Panc1 (cell line): ENCODE data around the gene FAM83C. TPM values are rescaled to one million over a fixed set of nuclear protein-coding genes. Genes with fewer than 3 reads are reported as not detected.
A peak's percentile ranks its signal among the peaks of the same experiment; 100 is the strongest.

Experiments
- ATAC-seq: fragments of 200-7000 bp; cut with Tn5 transposase; 2 replicates; pipeline ENCODE4 v1.9.1; 2020; ENCODE audit warnings: mild to moderate bottlenecking, moderate library complexity
- BruUV-seq: library from RNA; stranded (reverse); fragments of 400-500 nt; replicated peaks from 2 replicates; lab custom pipeline; 2021; lab: Mats Ljungman, UMichigan
- CTCF ChIA-PET: fragments of 300-600 bp; sonication (Branson Sonifier 250); formaldehyde crosslinking; loops from one replicate; lab custom pipeline; 2022; ENCODE audit warnings: antibody characterized with exemption; lab: Charles Lee
- POLR2A ChIA-PET: fragments of 300-600 bp; sonication (Branson Sonifier 250); formaldehyde crosslinking; loops from one replicate; lab custom pipeline; 2022; ENCODE audit warnings: antibody characterized with exemption; lab: Charles Lee
- DNase-seq: peaks from one replicate; pipeline ENCODE4 v3.0.0-alpha.2; 2010; ENCODE audit warnings: low read depth, low spot score
- H3K27ac ChIP-seq: 2 replicates; pipeline ENCODE4 v1.5.1; 2011; ENCODE audit warnings: mild to moderate bottlenecking, low read length, inconsistent platforms
- H3K27me3 ChIP-seq: fragments of 200-500 bp; sonication (Bioruptor generic); 2 replicates; pipeline ENCODE4 v1.6.0; 2014; ENCODE audit warnings: low read length, inconsistent platforms; ENCODE audit not compliant: control insufficient read depth, insufficient read depth
- H3K36me3 ChIP-seq: fragments of 200-500 bp; sonication (Bioruptor generic); 2 replicates; pipeline ENCODE4 v1.5.1; 2014; ENCODE audit warnings: inconsistent platforms, mild to moderate bottlenecking, low read length, moderate library complexity; ENCODE audit not compliant: control insufficient read depth, insufficient read depth
- H3K4me1 ChIP-seq: 2 replicates; pipeline ENCODE4 v1.5.1; 2011; ENCODE audit warnings: inconsistent platforms, mild to moderate bottlenecking, low read length, moderate library complexity; ENCODE audit not compliant: control insufficient read depth, insufficient read depth
- H3K4me3 ChIP-seq, 2 experiments: 2 replicates each; pipeline ENCODE4 v1.5.1; 2011 to 2012; ENCODE audit warnings: low read depth in 2 of 2, low read length in 2 of 2, mild to moderate bottlenecking in 2 of 2, inconsistent platforms in 1 of 2, moderate library complexity in 1 of 2
- H3K9me3 ChIP-seq: fragments of 200-500 bp; sonication (Bioruptor generic); 2 replicates; pipeline ENCODE4 v1.5.1; 2014; ENCODE audit warnings: low read depth, mild to moderate bottlenecking, inconsistent platforms, low read length, moderate library complexity; ENCODE audit not compliant: control insufficient read depth, insufficient read depth
- CTCF ChIP-seq: fragments of 450-650 bp; IDR thresholded peaks from 2 replicates; pipeline ENCODE4 v1.5.1; 2017; ENCODE audit warnings: mild to moderate bottlenecking
- POLR2AphosphoS5 ChIP-seq: IDR thresholded peaks from 2 replicates; pipeline ENCODE4 v1.6.1; 2012; ENCODE audit warnings: mild to moderate bottlenecking, low read depth, low read length, moderate library complexity
- REST ChIP-seq, 2 experiments: IDR thresholded peaks; 2 replicates each; pipeline ENCODE4 v1.6.1; 2011 to 2012; ENCODE audit warnings: low read depth in 2 of 2, control low read depth in 1 of 2, low read length in 1 of 2, mild to moderate bottlenecking in 1 of 2, moderate library complexity in 1 of 2; ENCODE audit not compliant: insufficient read depth in 1 of 2
- SIN3A ChIP-seq: IDR thresholded peaks from 2 replicates; pipeline ENCODE4 v1.6.1; 2012; ENCODE audit warnings: low read depth, mild to moderate bottlenecking, low read length, moderate library complexity, borderline replicate concordance; ENCODE audit not compliant: insufficient read depth
- TCF7L2 ChIP-seq: IDR thresholded peaks from 2 replicates; pipeline ENCODE4 v1.6.1; 2011; ENCODE audit warnings: mild to moderate bottlenecking, low read depth, low read length, inconsistent platforms
- in situ Hi-C: cut with HindIII; loops from 2 replicates; pipeline ENCODE4 v1.10.0; 2016; ENCODE audit warnings: low sequenced_read_pairs, low pct_unique_long_range_greater_than_20kb
- intact Hi-C: fragments of 100-400 bp; cut with micrococcal nuclease; formaldehyde crosslinking; loops from one replicate; pipeline ENCODE4 v1.10.0; 2022; ENCODE audit not compliant: unreplicated experiment
- total RNA-seq: library from RNA; stranded (reverse); gene quantifications from one replicate; pipeline ENCODE4 v1.2.1, GENCODE V29; 2021; ENCODE audit not compliant: unreplicated experiment

The FAM83C gene
- total RNA-seq, 1 experiment from 2014 or later = not detected

GRCh38 chr20:35340436-35340835 lies 48.2 kb upstream of the FAM83C start:
- Histone ChIP-seq H3K36me3 (peaks cover 3% of the 10 kb centered on the region), H3K4me3 (no peak overlapping the region), H3K4me1 (peaks cover 6% of the 10 kb centered on the region; the same call in 1 of the 2 replicates), H3K9me3 (no peaks in the 10 kb centered on the region), H3K27me3 (no peaks in the 10 kb centered on the region), H3K27ac (peak overlapping the region; percentile 12; the same call in 1 of the 2 replicates)
- in situ Hi-C loops (no loop called here), intact Hi-C loops (no loop called here)
- TF ChIP-seq REST (IDR thresholded peaks at IDR 0.05; ENCODE audit: insufficient read depth in 1 of 2, low read depth in 2 of 2, low read length in 1 of 2) = no peak
- no peak; the same call in 1 of the 2 replicates for TF ChIP-seq POLR2AphosphoS5
- no peak for TF ChIP-seq SIN3A
- no peak for TF ChIP-seq CTCF
- ChIA-PET POLR2A (no interaction called here), CTCF (no interaction called here)
- DNase-seq = no peak
- no TSS peak for BruUV-seq
- ATAC-seq = no peak

GRCh38 chr20:35339636-35340035 lies 47.4 kb upstream of the FAM83C start:
- CTCF ChIA-PET = no interaction called here
- H3K27ac ChIP-seq = no peak overlapping the region
- POLR2A ChIA-PET = no interaction called here
- H3K36me3 ChIP-seq = peaks cover 3% of the 10 kb centered on the region; the same call in 1 of the 2 replicates
- TF ChIP-seq POLR2AphosphoS5 (no peak), TCF7L2 (no peak), REST (IDR thresholded peaks at IDR 0.05; ENCODE audit: insufficient read depth in 1 of 2, low read depth in 2 of 2, low read length in 1 of 2) (no peak), SIN3A (no peak), CTCF (no peak)
- no peaks in the 10 kb centered on the region for H3K27me3 ChIP-seq
- no peaks in the 10 kb centered on the region for H3K9me3 ChIP-seq
- no peak for DNase-seq
- H3K4me3 ChIP-seq = no peak overlapping the region
- in situ Hi-C loops (no loop called here), intact Hi-C loops (no loop called here)
- BruUV-seq = no TSS peak
- ATAC-seq = no peak
- H3K4me1 ChIP-seq = peaks cover 7% of the 10 kb centered on the region
